Neural cell (in vitro differentiated cells): ENCODE results near the gene CCDC144A.
"Not testable (repeated sequence)": the region's sequence is repeated elsewhere in the genome, so short reads cannot be mapped to it uniquely, and the experiment has no call there.

Source experiments
- CTCF ChIP-seq: fragments of 450-650 bp; IDR thresholded peaks from 2 replicates; pipeline ENCODE4 v1.5.1; 2014; ENCODE audit warnings: antibody characterized with exemption, mild to moderate bottlenecking, moderate library complexity; ENCODE audit not compliant: poor library complexity, severe bottlenecking
- EP300 ChIP-seq: fragments of 450-650 bp; conservative IDR thresholded peaks from 2 replicates; pipeline ENCODE4 v1.6.1; 2014; ENCODE audit warnings: antibody characterized with exemption, mild to moderate bottlenecking, moderate library complexity; ENCODE audit not compliant: poor library complexity, severe bottlenecking
- EZH2 ChIP-seq: fragments of 200-600, 300-800 bp; shearing (Covaris generic), sonication (generic); IDR thresholded peaks from 2 replicates; pipeline ENCODE4 v1.6.1; 2014; ENCODE audit warnings: antibody characterized with exemption, low read length, borderline replicate concordance, mild to moderate bottlenecking; ENCODE audit not compliant: insufficient read depth, poor library complexity, severe bottlenecking
- MXI1 ChIP-seq: fragments of 450-650 bp; conservative IDR thresholded peaks from 2 replicates; pipeline ENCODE4 v1.6.1; 2014; ENCODE audit warnings: antibody characterized with exemption, mild to moderate bottlenecking; ENCODE audit not compliant: poor library complexity, severe bottlenecking
- POLR2AphosphoS5 ChIP-seq: IDR thresholded peaks from 2 replicates; pipeline ENCODE4 v1.6.1; 2012
- RAD21 ChIP-seq: fragments of 450-650 bp; conservative IDR thresholded peaks from 2 replicates; pipeline ENCODE4 v1.6.1; 2014; ENCODE audit warnings: antibody characterized with exemption, mild to moderate bottlenecking, moderate library complexity
- SMC3 ChIP-seq: fragments of 450-650 bp; conservative IDR thresholded peaks from 2 replicates; pipeline ENCODE4 v1.6.1; 2014; ENCODE audit warnings: antibody characterized with exemption, mild to moderate bottlenecking, moderate library complexity; ENCODE audit not compliant: poor library complexity
- TAF1 ChIP-seq: IDR thresholded peaks from 2 replicates; pipeline ENCODE4 v1.6.1; 2012; ENCODE audit warnings: low read depth

GRCh38 chr17:16823768-16824406, 133.8 kb downstream of the CCDC144A start:
- not testable (repeated sequence) for TF ChIP-seq CTCF, POLR2AphosphoS5, EP300, TAF1, SMC3, EZH2, MXI1, RAD21
